ENCODE data around the gene RRM1.

DNA sequence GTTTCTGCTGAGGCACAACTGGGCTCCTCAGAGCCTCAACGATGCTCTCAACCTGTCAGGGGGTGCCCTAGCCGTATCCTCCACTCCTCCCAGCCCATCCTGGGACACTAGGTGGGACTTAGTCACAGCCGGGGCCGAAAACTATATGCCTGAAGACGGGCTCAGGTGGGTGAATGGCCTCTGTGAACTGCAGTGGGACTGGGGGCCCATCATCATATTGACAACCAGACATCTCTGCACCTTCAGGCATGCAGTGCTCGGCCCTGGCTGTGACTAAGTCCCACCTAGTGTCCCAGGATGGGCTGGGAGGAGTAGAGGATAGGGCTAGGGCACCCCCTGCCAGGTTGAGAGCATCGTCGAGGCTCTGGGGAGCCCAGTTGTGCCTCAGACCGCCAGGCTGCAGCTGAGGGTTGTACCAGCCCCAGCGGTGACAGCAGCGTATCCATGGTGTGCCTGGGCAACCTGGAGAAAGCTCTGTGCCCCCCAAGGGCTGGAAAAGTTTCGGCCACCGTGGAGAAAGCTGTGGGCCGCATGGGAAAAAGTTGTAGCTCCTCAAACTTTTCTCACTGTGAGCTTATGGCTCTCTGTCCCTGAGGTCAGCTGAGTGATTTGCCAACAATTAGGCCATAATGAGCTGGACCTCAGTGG is 88.9 kb downstream of the RRM1 start:
- TF ChIP-seq EZH2 (IDR thresholded peaks at IDR 0.05) (no peak), POLR2AphosphoS5 (IDR thresholded peaks at IDR 0.05; ENCODE audit: borderline replicate concordance, low read depth, low read length) (no peak), FOXP2 (optimal IDR thresholded peaks at IDR 0.05; ENCODE audit: control extremely low read depth, extremely low read length, insufficient read depth) (no peak)

Data from SK-N-MC (cell line).